Neural cell (in vitro differentiated cells): Measurements from ENCODE around the gene CLTCL1. TPM values are rescaled to one million over a fixed set of nuclear protein-coding genes. Genes with fewer than 3 reads are reported as not detected.
"Not testable (repeated sequence)": the region's sequence is repeated elsewhere in the genome, so short reads cannot be mapped to it uniquely, and the experiment has no call there.

Experiments
- H2AFZ ChIP-seq: fragments of 200-600, 300-800 bp; sonication (generic), shearing (Covaris generic); 2 replicates; pipeline ENCODE4 v1.6.0; 2014; ENCODE audit warnings: low read depth, mild to moderate bottlenecking, antibody characterized with exemption, low read length, moderate library complexity
- H3F3A ChIP-seq: fragments of 200-600 bp; shearing (Covaris generic); 2 replicates; pipeline ENCODE4 v1.6.1; 2016; ENCODE audit warnings: mild to moderate bottlenecking, moderate library complexity, mixed read lengths, antibody characterized with exemption, low read length; ENCODE audit not compliant: insufficient read depth, poor library complexity, severe bottlenecking
- H3K27ac ChIP-seq: fragments of 200-600, 300-800 bp; sonication (generic), shearing (Covaris generic); 2 replicates; pipeline ENCODE4 v1.5.1; 2014; ENCODE audit warnings: mild to moderate bottlenecking, low read length, moderate library complexity
- H3K27me3 ChIP-seq: fragments of 300-800, 200-600 bp; sonication (generic), shearing (Covaris generic); 2 replicates; pipeline ENCODE4 v1.6.0; 2014; ENCODE audit warnings: mild to moderate bottlenecking, low read depth, low read length, moderate library complexity; ENCODE audit not compliant: insufficient read depth
- H3K36me3 ChIP-seq: fragments of 300-800, 200-600 bp; sonication (generic), shearing (Covaris generic); 2 replicates; pipeline ENCODE4 v1.5.1; 2014; ENCODE audit warnings: mild to moderate bottlenecking, antibody characterized with exemption, low read length, moderate library complexity; ENCODE audit not compliant: insufficient read depth
- H3K4me2 ChIP-seq: fragments of 300-800, 200-600 bp; sonication (generic), shearing (Covaris generic); 2 replicates; pipeline ENCODE4 v1.6.0; 2014; ENCODE audit warnings: mild to moderate bottlenecking, low read length
- H3K4me3 ChIP-seq: fragments of 300-800, 200-600 bp; sonication (generic), shearing (Covaris generic); 2 replicates; pipeline ENCODE4 v1.5.1; 2014; ENCODE audit warnings: mild to moderate bottlenecking, low read length, moderate library complexity
- H3K79me2 ChIP-seq: fragments of 200-600 bp; shearing (Covaris generic); replicated peaks from 2 replicates; pipeline ENCODE4 v1.6.0; 2014; ENCODE audit warnings: mild to moderate bottlenecking, low read length, moderate library complexity; ENCODE audit not compliant: insufficient read depth
- H3K9ac ChIP-seq: fragments of 300-800, 200-600 bp; sonication (generic), shearing (Covaris generic); 2 replicates; pipeline ENCODE4 v1.6.1; 2016; ENCODE audit warnings: mild to moderate bottlenecking, low read length, mixed read lengths
- H3K9me2 ChIP-seq: fragments of 200-600 bp; shearing (Covaris generic); 2 replicates; pipeline ENCODE4 v1.6.1; 2016; ENCODE audit warnings: mild to moderate bottlenecking, low read length, mixed read lengths; ENCODE audit not compliant: insufficient read depth
- H3K9me3 ChIP-seq: fragments of 200-600, 300-800 bp; sonication (generic), shearing (Covaris generic); 2 replicates; pipeline ENCODE4 v1.6.1; 2016; ENCODE audit warnings: mild to moderate bottlenecking, mixed run types, low read length, moderate library complexity, mixed read lengths
- H4K20me1 ChIP-seq: fragments of 200-600 bp; shearing (Covaris generic); 2 replicates; pipeline ENCODE4 v1.6.1; 2016; ENCODE audit warnings: mild to moderate bottlenecking, mixed run types; ENCODE audit not compliant: insufficient read depth
- EP300 ChIP-seq: fragments of 450-650 bp; conservative IDR thresholded peaks from 2 replicates; pipeline ENCODE4 v1.6.1; 2014; ENCODE audit warnings: antibody characterized with exemption, mild to moderate bottlenecking, moderate library complexity; ENCODE audit not compliant: poor library complexity, severe bottlenecking
- EZH2 ChIP-seq: fragments of 200-600, 300-800 bp; shearing (Covaris generic), sonication (generic); IDR thresholded peaks from 2 replicates; pipeline ENCODE4 v1.6.1; 2014; ENCODE audit warnings: antibody characterized with exemption, low read length, borderline replicate concordance, mild to moderate bottlenecking; ENCODE audit not compliant: insufficient read depth, poor library complexity, severe bottlenecking
- MXI1 ChIP-seq: fragments of 450-650 bp; conservative IDR thresholded peaks from 2 replicates; pipeline ENCODE4 v1.6.1; 2014; ENCODE audit warnings: antibody characterized with exemption, mild to moderate bottlenecking; ENCODE audit not compliant: poor library complexity, severe bottlenecking
- POLR2AphosphoS5 ChIP-seq: IDR thresholded peaks from 2 replicates; pipeline ENCODE4 v1.6.1; 2012
- RAD21 ChIP-seq: fragments of 450-650 bp; conservative IDR thresholded peaks from 2 replicates; pipeline ENCODE4 v1.6.1; 2014; ENCODE audit warnings: antibody characterized with exemption, mild to moderate bottlenecking, moderate library complexity
- SMC3 ChIP-seq: fragments of 450-650 bp; conservative IDR thresholded peaks from 2 replicates; pipeline ENCODE4 v1.6.1; 2014; ENCODE audit warnings: antibody characterized with exemption, mild to moderate bottlenecking, moderate library complexity; ENCODE audit not compliant: poor library complexity
- TAF1 ChIP-seq: IDR thresholded peaks from 2 replicates; pipeline ENCODE4 v1.6.1; 2012; ENCODE audit warnings: low read depth
- polyA plus RNA-seq: library from polyadenylated mRNA; depleted of rRNA; stranded (reverse); fragments of >200 nt; gene quantifications from 2 replicates; pipeline ENCODE4 v1.2.3, GENCODE V29; 2014
- TF ChIP-seq, protein P1 (sequence below): IDR thresholded peaks from 2 replicates; pipeline ENCODE4 v1.6.1; 2012; ENCODE audit warnings: borderline replicate concordance
- TF ChIP-seq, protein P2 (sequence below): fragments of 450-650 bp; IDR thresholded peaks from 2 replicates; pipeline ENCODE4 v1.5.1; 2014; ENCODE audit warnings: antibody characterized with exemption, mild to moderate bottlenecking, moderate library complexity; ENCODE audit not compliant: poor library complexity, severe bottlenecking

The CLTCL1 gene
- polyA plus RNA-seq, 1 donor from 2014 or later: 7.8 TPM

DNA sequence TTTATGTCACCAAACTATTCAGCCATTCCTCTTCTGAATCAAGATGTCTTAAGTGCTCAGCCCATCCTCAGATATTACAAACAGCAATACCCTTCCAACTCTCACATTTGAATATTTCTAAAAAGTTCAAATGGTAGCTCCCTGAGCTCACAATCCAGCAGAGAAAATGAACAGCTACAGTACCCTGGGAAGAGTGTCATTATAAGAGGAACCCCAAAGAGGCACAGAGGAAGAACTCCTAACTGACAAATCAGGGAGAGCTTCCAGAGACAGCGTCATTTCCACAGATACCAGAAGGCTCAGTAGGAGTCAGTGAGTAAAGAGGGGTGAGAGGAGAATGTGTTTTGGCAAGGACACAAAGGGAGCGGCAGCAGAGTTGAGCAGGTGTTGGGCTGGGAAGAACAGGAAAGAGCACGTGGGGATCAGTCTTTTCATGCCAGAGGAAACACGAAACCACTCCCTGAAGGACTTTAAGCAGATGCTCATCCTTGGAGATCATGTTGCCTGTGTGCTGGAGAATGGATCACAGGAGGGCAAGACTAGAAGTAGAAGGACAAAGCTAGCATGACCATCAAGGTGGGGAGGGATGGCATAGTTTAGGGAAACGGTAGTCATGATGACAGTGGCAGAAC lies 4.3 kb downstream of the CLTCL1 start:
- H3K27ac ChIP-seq: no peak overlapping the region
- H3K79me2 ChIP-seq: no peaks in the 10 kb centered on the region
- H2AFZ ChIP-seq: no peak overlapping the region
- peaks cover 11% of the 10 kb centered on the region for H3K27me3 ChIP-seq
- no peak overlapping the region for H3K4me3 ChIP-seq
- H3K4me2 ChIP-seq: no peak overlapping the region
- TF ChIP-seq EZH2 (no peak), POLR2AphosphoS5 (no peak), RAD21 (no peak), MXI1 (no peak), SMC3 (no peak), TAF1 (no peak), EP300 (no peak)
- TF ChIP-seq, protein P1, sequence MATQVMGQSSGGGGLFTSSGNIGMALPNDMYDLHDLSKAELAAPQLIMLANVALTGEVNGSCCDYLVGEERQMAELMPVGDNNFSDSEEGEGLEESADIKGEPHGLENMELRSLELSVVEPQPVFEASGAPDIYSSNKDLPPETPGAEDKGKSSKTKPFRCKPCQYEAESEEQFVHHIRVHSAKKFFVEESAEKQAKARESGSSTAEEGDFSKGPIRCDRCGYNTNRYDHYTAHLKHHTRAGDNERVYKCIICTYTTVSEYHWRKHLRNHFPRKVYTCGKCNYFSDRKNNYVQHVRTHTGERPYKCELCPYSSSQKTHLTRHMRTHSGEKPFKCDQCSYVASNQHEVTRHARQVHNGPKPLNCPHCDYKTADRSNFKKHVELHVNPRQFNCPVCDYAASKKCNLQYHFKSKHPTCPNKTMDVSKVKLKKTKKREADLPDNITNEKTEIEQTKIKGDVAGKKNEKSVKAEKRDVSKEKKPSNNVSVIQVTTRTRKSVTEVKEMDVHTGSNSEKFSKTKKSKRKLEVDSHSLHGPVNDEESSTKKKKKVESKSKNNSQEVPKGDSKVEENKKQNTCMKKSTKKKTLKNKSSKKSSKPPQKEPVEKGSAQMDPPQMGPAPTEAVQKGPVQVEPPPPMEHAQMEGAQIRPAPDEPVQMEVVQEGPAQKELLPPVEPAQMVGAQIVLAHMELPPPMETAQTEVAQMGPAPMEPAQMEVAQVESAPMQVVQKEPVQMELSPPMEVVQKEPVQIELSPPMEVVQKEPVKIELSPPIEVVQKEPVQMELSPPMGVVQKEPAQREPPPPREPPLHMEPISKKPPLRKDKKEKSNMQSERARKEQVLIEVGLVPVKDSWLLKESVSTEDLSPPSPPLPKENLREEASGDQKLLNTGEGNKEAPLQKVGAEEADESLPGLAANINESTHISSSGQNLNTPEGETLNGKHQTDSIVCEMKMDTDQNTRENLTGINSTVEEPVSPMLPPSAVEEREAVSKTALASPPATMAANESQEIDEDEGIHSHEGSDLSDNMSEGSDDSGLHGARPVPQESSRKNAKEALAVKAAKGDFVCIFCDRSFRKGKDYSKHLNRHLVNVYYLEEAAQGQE: no peak
- TF ChIP-seq, protein P2, sequence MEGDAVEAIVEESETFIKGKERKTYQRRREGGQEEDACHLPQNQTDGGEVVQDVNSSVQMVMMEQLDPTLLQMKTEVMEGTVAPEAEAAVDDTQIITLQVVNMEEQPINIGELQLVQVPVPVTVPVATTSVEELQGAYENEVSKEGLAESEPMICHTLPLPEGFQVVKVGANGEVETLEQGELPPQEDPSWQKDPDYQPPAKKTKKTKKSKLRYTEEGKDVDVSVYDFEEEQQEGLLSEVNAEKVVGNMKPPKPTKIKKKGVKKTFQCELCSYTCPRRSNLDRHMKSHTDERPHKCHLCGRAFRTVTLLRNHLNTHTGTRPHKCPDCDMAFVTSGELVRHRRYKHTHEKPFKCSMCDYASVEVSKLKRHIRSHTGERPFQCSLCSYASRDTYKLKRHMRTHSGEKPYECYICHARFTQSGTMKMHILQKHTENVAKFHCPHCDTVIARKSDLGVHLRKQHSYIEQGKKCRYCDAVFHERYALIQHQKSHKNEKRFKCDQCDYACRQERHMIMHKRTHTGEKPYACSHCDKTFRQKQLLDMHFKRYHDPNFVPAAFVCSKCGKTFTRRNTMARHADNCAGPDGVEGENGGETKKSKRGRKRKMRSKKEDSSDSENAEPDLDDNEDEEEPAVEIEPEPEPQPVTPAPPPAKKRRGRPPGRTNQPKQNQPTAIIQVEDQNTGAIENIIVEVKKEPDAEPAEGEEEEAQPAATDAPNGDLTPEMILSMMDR: no peak
- H3K9me3 ChIP-seq: no peaks in the 10 kb centered on the region
- no peak overlapping the region for H3K9ac ChIP-seq
- H3K9me2 ChIP-seq: no peaks in the 10 kb centered on the region
- H3K36me3 ChIP-seq: no peaks in the 10 kb centered on the region
- H4K20me1 ChIP-seq: no peaks in the 10 kb centered on the region
- no peaks in the 10 kb centered on the region for H3F3A ChIP-seq

DNA sequence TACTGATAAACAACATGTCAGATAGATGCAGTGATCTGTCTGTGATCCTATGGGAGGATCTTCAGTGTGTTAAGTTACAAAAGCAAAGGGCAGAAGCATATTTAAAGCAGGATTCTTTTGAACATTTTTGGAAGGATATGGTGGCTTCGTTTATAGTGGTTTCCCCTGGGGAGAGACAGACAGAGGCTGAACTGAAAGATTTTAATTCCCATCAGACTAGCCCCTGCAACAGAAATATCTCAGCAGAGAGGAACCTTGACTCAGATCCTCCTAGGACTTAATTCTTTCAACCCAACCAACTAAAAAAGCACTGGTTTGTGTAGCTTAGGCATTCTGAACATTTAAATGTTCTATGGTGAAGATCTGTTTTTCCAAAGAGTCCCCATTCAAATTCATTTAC lies 5.7 kb downstream of the CLTCL1 start:
- Histone ChIP-seq H3K9me3 (no peaks in the 10 kb centered on the region), H3K27ac (no peak overlapping the region), H3K4me2 (no peak overlapping the region), H3K36me3 (no peaks in the 10 kb centered on the region), H3K79me2 (no peaks in the 10 kb centered on the region), H3K9me2 (no peaks in the 10 kb centered on the region), H3K27me3 (peaks cover 8% of the 10 kb centered on the region), H4K20me1 (no peaks in the 10 kb centered on the region), H3F3A (no peaks in the 10 kb centered on the region), H3K4me3 (no peak overlapping the region), H2AFZ (no peak overlapping the region), H3K9ac (no peak overlapping the region)
- TF ChIP-seq SMC3: no peak
- TF ChIP-seq, protein P1: no peak
- no peak for TF ChIP-seq TAF1
- TF ChIP-seq, protein P2: no peak
- no peak for TF ChIP-seq MXI1
- no peak for TF ChIP-seq EZH2

DNA sequence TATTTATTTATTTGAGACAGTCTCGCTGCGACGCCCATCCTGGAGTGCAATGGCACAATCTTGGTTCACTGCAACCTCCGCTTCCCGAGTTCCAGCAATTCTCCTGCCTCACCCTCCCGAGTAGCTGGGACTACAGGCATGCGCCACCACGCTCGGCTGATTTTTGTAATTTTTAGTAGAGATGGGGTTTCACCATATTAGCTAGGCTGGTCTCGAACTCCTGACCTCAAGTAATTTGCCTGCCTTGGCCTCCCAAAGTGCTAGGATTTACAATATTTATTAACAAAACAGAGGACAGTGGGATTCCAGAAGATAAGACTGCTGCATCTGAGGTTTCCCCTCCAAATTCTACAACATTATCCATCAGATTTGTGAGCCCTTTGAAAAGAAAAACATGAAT lies 12.4 kb downstream of the CLTCL1 start:
- not testable (repeated sequence) for H3F3A ChIP-seq, H3K79me2 ChIP-seq, H3K36me3 ChIP-seq, H3K9ac ChIP-seq, H3K4me3 ChIP-seq, H3K27me3 ChIP-seq, H2AFZ ChIP-seq, H4K20me1 ChIP-seq, H3K4me2 ChIP-seq, H3K9me3 ChIP-seq, H3K9me2 ChIP-seq, H3K27ac ChIP-seq
